K562 (cell line): ENCODE data around the gene ATP5PB. TPM values are rescaled to one million over a fixed set of nuclear protein-coding genes. Genes with fewer than 3 reads are reported as not detected.

Experiments used
- ATAC-seq: fragments of 200-7000 bp; cut with Tn5 transposase; 3 replicates; pipeline ENCODE4 v1.9.1; 2020; ENCODE audit warnings: moderate library complexity
- BruUV-seq: library from RNA; stranded (reverse); fragments of 400-500 nt; replicated peaks from 2 replicates; lab custom pipeline; 2021; lab: Mats Ljungman, UMichigan
- CTCF ChIA-PET: fragments of 300-600 bp; formaldehyde crosslinking; extraction: SDS; loops from one replicate; lab custom pipeline; 2021; ENCODE audit warnings: low intra/inter-chr PET ratio; lab: Yijun Ruan, JAX
- POLR2A ChIA-PET: fragments of 300-600, 350-650 bp; sonication (Branson Sonifier 250); formaldehyde crosslinking; extraction: SDS; loops from one replicate; lab custom pipeline; 2021; ENCODE audit warnings: antibody characterized with exemption, inconsistent platforms; lab: Yijun Ruan, JAX
- DNase-seq, 4 experiments: peaks; one replicate each; pipeline versions ENCODE4 v3.0.0 to v3.0.0-alpha.2; 2011 to 2018; ENCODE audit warnings: low spot score in 3 of 4, mixed read lengths in 3 of 4; ENCODE audit errors: extremely low read depth in 1 of 4
- FAIRE-seq: peaks from 2 replicates; lab custom pipeline; 2011; peaks lifted over from hg19 to GRCh38; lab: Jason Lieb, UNC
- H2AFZ ChIP-seq: 2 replicates; pipeline ENCODE4 v1.6.0; 2011; ENCODE audit warnings: low read depth, low read length, control low read depth, inconsistent platforms
- H3K27ac ChIP-seq: fragments of 200-600 bp; 3 replicates; pipeline ENCODE4 v1.8.0; 2011; ENCODE audit warnings: low read depth, mild to moderate bottlenecking, control low read depth, inconsistent platforms, low read length, moderate library complexity, mixed read lengths; ENCODE audit errors: extremely low read depth
- H3K27me3 ChIP-seq, 2 experiments: fragments of 300-600 bp in 1 of 2; 2 replicates in 1 of 2; 3 replicates in 1 of 2; pipeline versions ENCODE4 v1.6.0 to v1.8.0; 2011; ENCODE audit warnings: inconsistent platforms in 2 of 2, low read length in 2 of 2, mild to moderate bottlenecking in 1 of 2, mixed read lengths in 1 of 2, moderate library complexity in 1 of 2; ENCODE audit not compliant: control insufficient read depth in 2 of 2, insufficient read depth in 2 of 2
- H3K36me3 ChIP-seq: fragments of 300-600 bp; 3 replicates; pipeline ENCODE4 v1.8.0; 2011; ENCODE audit warnings: mild to moderate bottlenecking, low read length, inconsistent platforms; ENCODE audit not compliant: control insufficient read depth, insufficient read depth
- H3K4me1 ChIP-seq, 2 experiments: fragments of 200-600 bp in 1 of 2; replicated peaks in 1 of 2; 2 replicates in 1 of 2; 3 replicates in 1 of 2; pipeline versions ENCODE4 v1.5.1 to v1.8.0; 2011; ENCODE audit warnings: inconsistent platforms in 2 of 2, low read length in 2 of 2, mild to moderate bottlenecking in 1 of 2, mixed read lengths in 1 of 2, moderate library complexity in 1 of 2; ENCODE audit not compliant: control insufficient read depth in 2 of 2, insufficient read depth in 2 of 2
- H3K4me2 ChIP-seq: 2 replicates; pipeline ENCODE4 v1.6.1; 2011; ENCODE audit warnings: low read length, control low read depth, inconsistent platforms, mixed read lengths; ENCODE audit not compliant: insufficient read depth
- H3K4me3 ChIP-seq: fragments of 200-600 bp; sonication (generic), shearing (Covaris generic); 2 replicates; pipeline ENCODE4 v1.5.1; 2016; ENCODE audit warnings: control low read depth, inconsistent platforms
- H3K79me2 ChIP-seq: fragments of 200-600 bp; 3 replicates; pipeline ENCODE4 v1.8.0; 2011; ENCODE audit warnings: low read length, inconsistent platforms; ENCODE audit not compliant: control insufficient read depth, insufficient read depth
- H3K9ac ChIP-seq, 2 experiments: 2 replicates each; pipeline versions ENCODE4 v1.6.0 to v1.6.1; 2011; ENCODE audit warnings: low read depth in 2 of 2, low read length in 2 of 2, control low read depth in 1 of 2, inconsistent platforms in 1 of 2, mild to moderate bottlenecking in 1 of 2, mixed read lengths in 1 of 2; ENCODE audit not compliant: insufficient read depth in 1 of 2
- H3K9me1 ChIP-seq: one replicate; pipeline ENCODE4 v1.6.0; 2011; ENCODE audit warnings: inconsistent platforms, mild to moderate bottlenecking, low read length, moderate library complexity; ENCODE audit not compliant: control insufficient read depth, insufficient read depth
- H3K9me3 ChIP-seq: replicated peaks from 2 replicates; pipeline ENCODE4 v1.5.1; 2011; ENCODE audit warnings: low read depth, low read length, inconsistent platforms; ENCODE audit not compliant: control insufficient read depth, insufficient read depth
- H4K20me1 ChIP-seq: replicated peaks from 2 replicates; pipeline ENCODE4 v1.6.1; 2011; ENCODE audit warnings: low read length, inconsistent platforms, mixed read lengths; ENCODE audit not compliant: control insufficient read depth, insufficient read depth
- CBX8 ChIP-seq: fragments of 200-600 bp; sonication (generic); IDR thresholded peaks from 2 replicates; pipeline ENCODE4 v1.6.1; 2012; ENCODE audit warnings: borderline replicate concordance, mixed run types, low read depth, mild to moderate bottlenecking, moderate library complexity, mixed read lengths, low read length, control low read depth, inconsistent platforms; ENCODE audit not compliant: poor library complexity, severe bottlenecking; ENCODE audit errors: extremely low read depth
- CCNT2 ChIP-seq: IDR thresholded peaks from 2 replicates; pipeline ENCODE4 v1.6.1; 2011; ENCODE audit warnings: borderline replicate concordance, low read depth, mild to moderate bottlenecking, moderate library complexity, mixed read lengths, low read length; ENCODE audit not compliant: insufficient read length; ENCODE audit errors: extremely low read depth
- CHD1 ChIP-seq: fragments of 200-600 bp; sonication (generic); IDR thresholded peaks from one replicate; pipeline ENCODE4 v1.6.1; 2012; ENCODE audit warnings: mild to moderate bottlenecking, moderate library complexity, low read length, inconsistent platforms
- HDAC8 ChIP-seq: fragments of 450-650 bp; IDR thresholded peaks from 2 replicates; pipeline ENCODE4 v1.6.1; 2016; ENCODE audit warnings: mild to moderate bottlenecking, missing genetic modification characterization, moderate library complexity, missing compliant biosample characterization
- KDM1A ChIP-seq, 2 experiments: fragments of 450-650 bp; IDR thresholded peaks; 2 replicates each; pipeline ENCODE4 v1.6.1; 2016; ENCODE audit warnings: mild to moderate bottlenecking in 2 of 2
- MED1 ChIP-seq: sonication (generic); formaldehyde crosslinking; IDR thresholded peaks from 2 replicates; pipeline ENCODE4 v1.8.1; 2023; ENCODE audit warnings: missing genetic modification reagents, borderline replicate concordance
- OTX1 ChIP-seq: fragments of 450-650 bp; formaldehyde crosslinking; IDR thresholded peaks from 2 replicates; pipeline ENCODE4 v1.4.0; 2022; ENCODE audit warnings: mild to moderate bottlenecking
- SRF ChIP-seq, 2 experiments: fragments of 250-450, 450-650 bp in 1 of 2; sonication (Bioruptor Pico) in 1 of 2; sonication (generic) in 1 of 2; formaldehyde crosslinking; IDR thresholded peaks; 2 replicates each; pipeline versions ENCODE4 v1.5.0 to v1.5.1; 2020 to 2022; ENCODE audit warnings: mild to moderate bottlenecking in 1 of 2, missing genetic modification reagents in 1 of 2
- ZEB2 ChIP-seq: fragments of 450-650 bp; IDR thresholded peaks from 2 replicates; pipeline ENCODE4 v1.6.1; 2016
- ZNF121 ChIP-seq: sonication (generic); formaldehyde crosslinking; conservative IDR thresholded peaks from 2 replicates; pipeline ENCODE4 v1.8.0; 2022; ENCODE audit warnings: missing genetic modification reagents
- ZNF197 ChIP-seq: fragments of 200-800 bp; sonication (Bioruptor generic); IDR thresholded peaks from 2 replicates; pipeline ENCODE4 v1.6.1; 2016; ENCODE audit warnings: low read depth, missing genetic modification characterization, missing compliant biosample characterization
- WGBS: fragments of 100-300 bp; shearing (Covaris generic); methylation state at CpG from one replicate; pipeline ENCODE4 v1.1.6; 2016; ENCODE audit warnings: low coverage, mixed read lengths; ENCODE audit not compliant: insufficient coverage; ENCODE audit errors: missing lambda C conversion rate; 5-methylcytosine and 5-hydroxymethylcytosine counted together
- in situ Hi-C: fragments of 300-500 bp; cut with MboI; formaldehyde crosslinking; loops from 4 replicates; pipeline ENCODE4 v1.15.0; 2018; ENCODE audit warnings: inconsistent platforms, mixed read lengths
- intact Hi-C: fragments of 100-400 bp; cut with micrococcal nuclease; formaldehyde crosslinking; loops from 2 replicates; pipeline ENCODE4 v1.14.2; 2022
- polyA plus RNA-seq, 8 experiments: library from polyadenylated mRNA; depleted of rRNA in 4 of 8; stranded (reverse) in 5 of 8; unstranded in 3 of 8; fragments of >200 nt; fragmentation: Nextera tagmentation in 2 of 8; fragmentation: Illumina TruSeq in 1 of 8; extraction: Ambion mirVana in 2 of 8; extraction: Trizol in 1 of 8; gene quantifications; 2 replicates each; pipeline versions ENCODE4 v1.2.1 to v1.2.3, GENCODE V29; 2011 to 2014; ENCODE audit warnings: inconsistent platforms in 1 of 8, missing spikeins in 1 of 8
- total RNA-seq, 7 experiments: library from RNA; depleted of rRNA in 6 of 7; stranded (reverse); fragments of >200 nt in 6 of 7; fragmentation: Illumina TruSeq in 2 of 7; extraction: Trizol in 2 of 7; gene quantifications; 2 replicates each; pipeline versions ENCODE4 v1.2.1 to v1.2.3, GENCODE V29; 2011 to 2021; ENCODE audit warnings: low replicate concordance in 1 of 7
- TF ChIP-seq, protein P1 (sequence below): sonication (generic); formaldehyde crosslinking; IDR thresholded peaks from 2 replicates; pipeline ENCODE4 v1.8.1; 2022; ENCODE audit warnings: missing genetic modification reagents

Gene ATP5PB
- total and polyA plus RNA-seq, 9 of the 15 experiments (the other 6 are each of a cell fraction or from before 2014, with no cell fraction given) = 651 to 2,735 (median 1,061) TPM

DNA sequence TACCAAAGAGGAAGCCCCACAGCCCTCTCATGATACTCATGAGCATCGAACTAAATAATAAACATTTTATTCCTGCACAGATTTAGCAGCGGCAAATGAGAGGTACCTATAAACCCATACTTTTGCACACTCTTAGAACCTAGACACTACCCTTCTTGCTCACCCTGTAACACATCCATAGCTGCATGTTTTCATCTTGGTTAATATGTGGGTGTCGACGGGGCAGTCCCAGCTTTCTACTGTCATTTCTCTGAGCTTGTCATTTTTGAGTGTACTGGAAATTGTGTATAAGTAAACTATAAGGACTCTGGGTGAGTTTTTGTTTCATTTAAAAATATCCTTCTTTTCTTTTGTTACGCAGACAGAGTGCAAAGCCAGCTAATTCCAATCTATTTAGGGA is 47.2 kb upstream of the ATP5PB start:
- Histone ChIP-seq H3K9ac (no peak overlapping the region), H3K27ac (no peak overlapping the region), H3K36me3 (no peaks in the 10 kb centered on the region), H4K20me1 (no peaks in the 10 kb centered on the region), H3K4me2 (no peak overlapping the region), H3K4me1 (no peaks in the 10 kb centered on the region), H3K79me2 (no peaks in the 10 kb centered on the region), H2AFZ (no peak overlapping the region), H3K27me3 (peaks cover 30 to 37% of the 10 kb centered on the region in 2 experiments), H3K4me3 (no peak overlapping the region), H3K9me3 (no peaks in the 10 kb centered on the region), H3K9me1 (no peaks in the 10 kb centered on the region)
- intact Hi-C loops = no loop called here
- ATAC-seq (no peak), DNase-seq (no peak), FAIRE-seq (no peak)
- ChIA-PET POLR2A (no interaction called here), CTCF (interaction anchor here (0.6 kb wide), 1 partner anchor 1311 kb away, joined by 3 read pairs; no protein-coding TSS in a partner anchor)
- in situ Hi-C loops = no loop called here
- 0% methylated on average over 5 of the region's 5 CpGs for WGBS
- no TSS peak for BruUV-seq
- TF ChIP-seq CHD1 (no peak), ZEB2 (no peak), MED1 (CRISPR knock-in tag) (no peak), CCNT2 (no peak), HDAC8 (tag) (no peak), ZNF197 (CRISPR knock-in tag) (no peak), OTX1 (CRISPR knock-in tag) (no peak), SRF (CRISPR knock-in tag; IDR thresholded peaks at IDR 0.05) (no peak), KDM1A (IDR thresholded peaks at IDR 0.05) (no peak), CBX8 (no peak), ZNF121 (no peak)
- TF ChIP-seq, protein P1, sequence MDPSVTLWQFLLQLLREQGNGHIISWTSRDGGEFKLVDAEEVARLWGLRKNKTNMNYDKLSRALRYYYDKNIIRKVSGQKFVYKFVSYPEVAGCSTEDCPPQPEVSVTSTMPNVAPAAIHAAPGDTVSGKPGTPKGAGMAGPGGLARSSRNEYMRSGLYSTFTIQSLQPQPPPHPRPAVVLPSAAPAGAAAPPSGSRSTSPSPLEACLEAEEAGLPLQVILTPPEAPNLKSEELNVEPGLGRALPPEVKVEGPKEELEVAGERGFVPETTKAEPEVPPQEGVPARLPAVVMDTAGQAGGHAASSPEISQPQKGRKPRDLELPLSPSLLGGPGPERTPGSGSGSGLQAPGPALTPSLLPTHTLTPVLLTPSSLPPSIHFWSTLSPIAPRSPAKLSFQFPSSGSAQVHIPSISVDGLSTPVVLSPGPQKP (CRISPR knock-in tag) = no peak
